GM23248 (cell line): ENCODE data around the gene DENND2D.

Source experiments
- EZH2 ChIP-seq: fragments of 200-600 bp; sonication (generic); IDR thresholded peaks from 2 replicates; pipeline ENCODE4 v1.6.1; 2018; ENCODE audit warnings: antibody characterized with exemption, mild to moderate bottlenecking; ENCODE audit not compliant: insufficient read depth, poor library complexity, severe bottlenecking
- EZH2phosphoT487 ChIP-seq: fragments of 200-600 bp; sonication (generic); IDR thresholded peaks from 2 replicates; pipeline ENCODE4 v1.6.1; 2018; ENCODE audit warnings: antibody characterized with exemption, moderate library complexity, mild to moderate bottlenecking, low read depth; ENCODE audit not compliant: insufficient read depth

DNA sequence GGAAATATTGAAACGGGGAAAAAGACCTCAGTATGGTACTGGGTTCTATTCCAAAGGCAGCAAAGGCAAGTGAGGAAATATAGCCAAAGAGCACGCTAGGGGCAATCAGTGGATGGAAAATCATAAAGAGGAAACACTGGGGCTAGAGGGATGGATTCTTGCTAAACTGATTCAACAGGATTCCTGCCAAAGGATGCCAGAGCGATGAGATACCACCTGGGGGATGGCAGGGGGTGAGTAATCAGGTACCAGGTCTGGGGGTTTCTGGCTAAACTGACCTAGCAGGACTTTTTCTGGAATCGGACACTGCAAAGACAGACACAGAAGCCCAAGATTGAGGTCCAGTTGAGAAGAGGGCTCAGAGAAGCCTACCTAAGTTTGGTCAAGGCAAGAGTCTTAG is 33.8 kb upstream of the DENND2D start:
- TF ChIP-seq EZH2 (no peak), EZH2phosphoT487 (no peak)
